ENCODE measurements around the gene GAGE10. TPM values are rescaled to one million over a fixed set of nuclear protein-coding genes. Genes with fewer than 3 reads are reported as not detected.
"Not testable (repeated sequence)": the region's sequence is repeated elsewhere in the genome, so short reads cannot be mapped to it uniquely, and the experiment has no call there.

The GAGE10 gene
- total RNA-seq, 1 donor from 2014 or later = not detected

DNA sequence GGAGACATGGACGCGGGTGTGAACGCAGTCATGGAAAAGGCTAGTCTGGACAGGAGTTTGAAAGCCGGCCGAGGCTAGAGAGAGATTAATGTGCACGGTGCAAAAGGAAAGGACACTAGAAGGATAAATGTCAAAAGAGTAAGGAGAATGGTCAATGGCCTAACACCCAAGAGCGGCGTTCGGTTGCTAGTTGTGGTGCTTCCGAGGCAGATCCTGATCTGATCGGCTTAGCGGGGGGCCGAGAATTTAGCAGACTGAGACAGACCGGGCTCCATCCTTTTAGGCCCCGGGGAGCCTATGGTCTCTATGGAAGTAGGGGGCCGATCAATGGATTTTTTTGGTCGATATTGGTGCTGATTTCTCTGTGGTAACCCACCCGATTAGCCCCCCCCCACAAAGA, 6.9 kb downstream of the GAGE10 start:
- intact Hi-C loops (cut with micrococcal nuclease) = no loop called here
- DNase-seq = no peak
- no peak for ATAC-seq

DNA sequence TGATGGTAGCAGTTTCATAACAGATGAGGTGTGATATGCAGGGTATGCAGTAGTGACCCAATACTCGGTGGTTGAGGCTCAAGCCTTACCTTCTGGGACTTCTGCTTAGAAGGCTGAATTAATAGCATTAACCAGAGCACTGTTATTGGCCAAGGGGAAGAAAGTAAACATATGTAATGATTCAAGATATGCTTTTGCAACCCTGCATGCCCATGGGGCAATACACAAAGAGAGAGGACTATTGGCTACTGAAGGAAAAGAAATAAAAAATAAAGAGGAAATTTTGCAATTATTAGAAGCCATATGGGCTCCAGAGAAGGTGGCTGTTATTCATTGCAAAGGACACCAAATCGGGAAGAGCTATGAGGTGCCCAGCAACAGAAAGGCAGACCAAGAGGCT, 8.7 kb downstream of the GAGE10 start:
- DNase-seq = no peak
- intact Hi-C loops (cut with micrococcal nuclease) = no loop called here
- ATAC-seq = no peak

DNA sequence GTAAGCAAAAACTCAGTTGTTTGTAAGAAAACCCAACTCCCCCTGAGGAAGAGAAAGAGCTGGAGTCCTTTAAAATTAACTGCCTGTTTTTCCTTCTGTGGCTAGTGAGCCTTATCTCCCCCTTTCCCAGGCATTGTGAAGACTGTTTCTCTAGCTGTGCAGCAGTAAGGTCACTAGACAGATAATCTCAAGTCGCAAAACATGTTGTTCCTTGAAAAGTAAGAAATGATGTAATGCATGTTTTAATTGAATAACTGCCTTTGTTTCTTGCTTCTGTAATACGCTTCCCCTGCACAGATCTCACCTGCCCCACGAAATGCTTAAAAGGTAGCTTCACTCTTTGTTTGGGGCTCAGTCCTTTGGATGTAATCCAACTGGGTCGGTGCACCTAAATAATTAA, 12.6 kb downstream of the GAGE10 start:
- no peak for ATAC-seq
- intact Hi-C loops (cut with micrococcal nuclease) = no loop called here
- DNase-seq = no peak

DNA sequence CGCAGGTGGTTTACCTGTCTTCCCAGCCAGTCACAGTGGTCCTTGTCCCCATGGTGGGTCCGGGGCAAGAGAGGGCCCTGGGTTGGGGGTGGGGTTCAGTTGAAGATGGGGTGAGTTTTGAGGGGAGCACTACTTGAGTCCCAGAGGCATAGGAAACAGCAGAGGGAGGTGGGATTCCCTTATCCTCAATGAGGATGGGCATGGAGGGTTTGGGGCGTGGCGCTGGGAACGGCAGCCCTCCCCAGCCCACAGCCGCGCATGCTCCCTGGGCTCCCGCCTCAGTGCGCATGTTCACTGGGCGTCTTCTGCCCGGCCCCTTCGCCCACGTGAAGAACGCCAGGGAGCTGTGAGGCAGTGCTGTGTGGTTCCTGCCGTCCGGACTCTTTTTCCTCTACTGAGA, 18.3 kb downstream of the GAGE10 start, which contains the start of gene GAGE12J:
Gene GAGE12J (plus strand): TSS at position 301 of the 400 bp plus-strand sequence. CDS start 1,157 bp downstream, outside the sequence.
- DNase-seq; intact Hi-C loops (cut with micrococcal nuclease); ATAC-seq: not testable (repeated sequence)

DNA sequence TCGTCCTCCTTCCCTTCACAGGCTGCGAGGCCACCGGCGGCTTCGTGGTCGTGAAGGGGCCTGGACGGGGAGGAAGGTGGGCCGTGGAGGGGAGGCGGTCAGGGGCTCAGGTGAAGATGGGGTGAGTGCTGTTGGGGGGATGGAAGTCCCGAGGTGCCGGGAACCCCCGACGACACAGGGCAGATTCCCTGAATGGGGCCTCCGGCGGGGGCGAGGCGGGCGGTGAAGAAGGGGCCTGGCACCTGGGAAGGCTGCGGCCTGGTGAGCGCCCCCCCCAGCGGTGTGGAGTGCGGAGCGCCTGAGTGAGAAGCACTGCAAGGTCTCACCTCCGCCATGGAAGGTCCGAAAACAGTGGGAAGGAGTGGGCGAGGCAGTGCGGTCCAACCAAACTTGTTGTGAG, 18.8 kb downstream of the GAGE10 start:
- intact Hi-C loops (cut with micrococcal nuclease); ATAC-seq; DNase-seq: not testable (repeated sequence)

DNA sequence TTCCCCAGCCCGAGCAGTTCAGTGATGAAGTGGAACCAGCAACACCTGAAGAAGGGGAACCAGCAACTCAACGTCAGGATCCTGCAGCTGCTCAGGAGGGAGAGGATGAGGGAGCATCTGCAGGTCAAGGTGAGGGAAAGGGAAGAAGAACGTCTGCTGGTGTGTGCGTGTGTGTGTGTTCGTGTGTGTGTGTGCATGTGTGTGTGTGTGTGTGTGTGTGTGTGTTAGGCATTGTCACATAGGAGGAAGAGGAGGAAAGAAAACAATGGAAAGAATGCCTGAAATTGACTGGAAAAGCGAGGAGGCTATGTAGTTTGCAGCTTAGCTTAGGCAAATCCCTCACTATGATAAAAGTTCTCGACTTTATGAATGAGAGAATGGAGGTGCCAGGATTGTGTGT, 20.3 kb downstream of the GAGE10 start:
- DNase-seq; intact Hi-C loops (cut with micrococcal nuclease); ATAC-seq: not testable (repeated sequence)

DNA sequence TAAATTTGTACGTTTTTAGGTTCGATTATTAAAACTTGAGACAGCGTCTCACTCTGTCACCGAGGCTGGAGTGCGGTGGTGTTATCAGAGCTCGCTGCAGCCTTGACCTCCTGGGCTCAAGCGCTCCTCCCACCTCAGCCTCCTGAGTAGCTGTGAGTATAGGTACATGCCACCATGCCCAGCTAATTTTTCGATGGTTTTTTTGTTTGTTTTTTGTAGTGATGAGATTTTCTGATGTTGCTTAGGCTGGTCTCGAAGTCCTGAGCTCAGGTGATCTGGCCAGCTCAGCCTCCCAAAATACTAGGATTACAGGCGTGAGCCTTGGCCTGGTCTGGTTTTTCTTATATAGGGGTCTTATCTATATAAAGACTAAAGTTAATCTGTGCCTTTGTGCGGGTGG, 27.0 kb downstream of the GAGE10 start:
- ATAC-seq; DNase-seq; intact Hi-C loops (cut with micrococcal nuclease): not testable (repeated sequence)

DNA sequence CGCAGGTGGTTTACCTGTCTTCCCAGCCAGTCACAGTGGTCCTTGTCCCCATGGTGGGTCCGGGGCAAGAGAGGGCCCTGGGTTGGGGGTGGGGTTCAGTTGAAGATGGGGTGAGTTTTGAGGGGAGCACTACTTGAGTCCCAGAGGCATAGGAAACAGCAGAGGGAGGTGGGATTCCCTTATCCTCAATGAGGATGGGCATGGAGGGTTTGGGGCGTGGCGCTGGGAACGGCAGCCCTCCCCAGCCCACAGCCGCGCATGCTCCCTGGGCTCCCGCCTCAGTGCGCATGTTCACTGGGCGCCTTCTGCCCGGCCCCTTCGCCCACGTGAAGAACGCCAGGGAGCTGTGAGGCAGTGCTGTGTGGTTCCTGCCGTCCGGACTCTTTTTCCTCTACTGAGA, 27.8 kb downstream of the GAGE10 start, which contains the start of gene GAGE13:
Gene GAGE13 (plus strand): TSS at position 301 of the 400 bp plus-strand sequence. CDS start 1,156 bp downstream, outside the sequence.
- not testable (repeated sequence) for ATAC-seq

DNA sequence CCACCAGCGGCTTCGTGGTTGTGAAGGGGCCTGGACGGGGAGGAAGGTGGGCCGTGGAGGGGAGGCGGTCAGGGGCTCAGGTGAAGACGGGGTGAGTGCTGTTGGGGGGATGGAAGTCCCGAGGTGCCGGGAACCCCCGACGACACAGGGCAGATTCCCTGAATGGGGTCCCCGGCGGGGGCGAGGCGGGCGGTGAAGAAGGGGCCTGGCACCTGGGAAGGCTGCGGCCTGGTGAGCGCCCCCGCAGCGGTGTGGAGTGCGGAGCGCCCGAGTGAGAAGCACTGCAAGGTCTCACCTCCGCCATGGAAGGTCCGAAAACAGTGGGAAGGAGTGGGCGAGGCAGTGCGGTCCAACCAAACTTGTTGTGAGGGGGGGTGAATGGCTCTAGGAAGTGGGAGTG, 28.4 kb downstream of the GAGE10 start:
- peak; percentile 41 for DNase-seq
- ATAC-seq; intact Hi-C loops (cut with micrococcal nuclease): not testable (repeated sequence)

More for the DNA sequence above, 27.8 kb downstream of the GAGE10 start, which contains the start of gene GAGE13:
- DNase-seq; intact Hi-C loops (cut with micrococcal nuclease): not testable (repeated sequence)

DNA sequence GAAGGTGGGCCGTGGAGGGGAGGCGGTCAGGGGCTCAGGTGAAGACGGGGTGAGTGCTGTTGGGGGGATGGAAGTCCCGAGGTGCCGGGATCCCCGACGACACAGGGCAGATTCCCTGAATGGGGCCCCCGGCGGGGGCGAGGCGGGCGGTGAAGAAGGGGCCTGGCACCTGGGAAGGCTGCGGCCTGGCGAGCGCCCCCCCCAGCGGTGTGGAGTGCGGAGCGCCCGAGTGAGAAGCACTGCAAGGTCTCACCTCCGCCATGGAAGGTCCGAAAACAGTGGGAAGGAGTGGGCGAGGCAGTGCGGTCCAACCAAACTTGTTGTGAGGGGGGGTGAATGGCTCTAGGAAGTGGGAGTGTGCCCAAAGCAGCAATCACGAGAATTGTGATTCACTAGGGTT, 38.0 kb downstream of the GAGE10 start:
- ATAC-seq; intact Hi-C loops (cut with micrococcal nuclease); DNase-seq: not testable (repeated sequence)

DNA sequence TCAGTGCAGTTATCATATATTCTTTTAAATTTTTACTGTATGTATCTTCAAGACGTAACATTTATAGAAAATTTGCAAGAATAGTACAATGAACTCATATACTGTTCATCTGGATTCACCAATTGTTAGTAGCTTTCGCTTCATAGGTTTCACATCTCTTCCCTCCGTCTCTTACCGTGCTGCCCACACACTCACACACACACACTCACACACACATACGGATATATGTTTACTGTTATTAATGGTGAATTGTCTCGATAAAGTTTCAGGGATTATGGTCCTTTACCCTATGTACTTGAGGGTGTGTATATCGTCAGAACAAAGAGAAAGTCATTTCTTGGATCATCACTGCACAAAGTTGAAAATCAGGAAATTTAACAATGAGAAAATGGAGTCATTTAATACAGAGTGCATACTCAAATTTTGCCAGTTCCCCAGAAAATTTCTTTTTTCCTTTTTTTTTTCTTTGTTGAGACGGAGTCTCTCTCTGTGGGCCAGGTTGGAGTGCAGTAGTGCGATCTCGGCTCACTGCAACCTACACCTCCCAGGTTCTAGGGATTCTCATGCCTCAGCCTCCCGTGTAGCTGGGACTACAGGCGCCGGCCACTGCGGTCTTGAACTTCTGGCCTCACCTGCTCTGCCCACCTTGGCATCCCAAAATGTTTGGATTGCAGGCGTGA, 41.2 kb downstream of the GAGE10 start:
- intact Hi-C loops (cut with micrococcal nuclease); DNase-seq; ATAC-seq: not testable (repeated sequence)

DNA sequence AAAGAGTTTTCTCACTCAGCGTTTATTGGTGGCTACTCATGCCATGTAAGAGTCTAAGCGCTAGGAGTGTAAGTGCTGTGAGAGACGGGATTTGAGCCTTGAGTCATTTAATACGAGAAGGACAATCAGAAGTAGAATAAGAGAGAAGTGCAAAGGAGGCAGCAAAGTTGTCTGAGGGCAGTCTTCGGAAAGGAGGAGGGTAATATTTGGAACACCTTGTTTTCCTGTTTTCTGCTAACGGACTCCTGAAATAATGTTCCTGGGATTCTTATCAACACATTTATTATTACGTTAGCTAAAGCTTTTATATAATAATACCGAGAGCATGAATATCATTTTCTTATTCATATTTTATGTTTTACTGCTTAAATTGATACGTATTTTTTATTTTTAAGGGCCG, 42.0 kb downstream of the GAGE10 start:
- DNase-seq; intact Hi-C loops (cut with micrococcal nuclease); ATAC-seq: not testable (repeated sequence)

DNA sequence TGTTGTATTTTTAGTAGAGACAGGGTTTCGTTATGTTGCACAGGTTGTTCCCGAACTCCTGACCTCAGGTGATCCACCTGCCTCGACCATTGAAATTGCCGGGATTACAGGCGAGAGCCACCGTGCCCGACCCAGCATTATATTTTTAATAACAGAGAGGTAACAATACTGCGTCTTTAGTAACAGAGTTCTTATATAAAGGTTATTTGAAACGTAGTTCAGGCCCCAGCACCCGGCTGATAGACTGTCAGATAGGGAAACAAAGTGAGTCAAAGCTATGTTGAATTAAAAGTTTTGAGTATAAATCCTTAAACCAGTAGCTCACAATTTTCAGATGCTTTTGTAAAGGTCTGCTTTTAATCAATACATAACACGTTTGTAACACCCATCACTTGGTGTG, 42.7 kb downstream of the GAGE10 start:
- DNase-seq; ATAC-seq; intact Hi-C loops (cut with micrococcal nuclease): not testable (repeated sequence)

Other genes with a start within 250 kb of the GAGE10 start
- 1.7 TPM for gene CCDC120, start 244.6 kb upstream of the GAGE10 start, total RNA-seq
- gene PRAF2, start 229.6 kb upstream of the GAGE10 start, total RNA-seq = 6.3 TPM
- 65.4 TPM for gene WDR45, start 223.8 kb upstream of the GAGE10 start, total RNA-seq
- 18.9 TPM for gene GPKOW, start 179.9 kb upstream of the GAGE10 start, total RNA-seq
- gene MAGIX, start 140.9 kb upstream of the GAGE10 start, total RNA-seq = 3.8 TPM
- 62.3 TPM for gene PLP2, start 131.7 kb upstream of the GAGE10 start, total RNA-seq
- gene PRICKLE3, start 117.3 kb upstream of the GAGE10 start, total RNA-seq = 12.7 TPM
- gene SYP, start 103.5 kb upstream of the GAGE10 start, total RNA-seq = 1.5 TPM
- gene CACNA1F, start 70.3 kb upstream of the GAGE10 start, total RNA-seq = 0.47 TPM
- 12.3 TPM for gene CCDC22, start 68.2 kb upstream of the GAGE10 start, total RNA-seq
- not detected for gene FOXP3, start 38.9 kb upstream of the GAGE10 start, total RNA-seq
- 22.1 TPM for gene PPP1R3F, start 33.9 kb upstream of the GAGE10 start, total RNA-seq
- not detected for gene GAGE12J, start 18.4 kb downstream of the GAGE10 start, total RNA-seq
- gene GAGE13, start 27.9 kb downstream of the GAGE10 start, total RNA-seq = not detected
- gene GAGE12C, start 228.5 kb downstream of the GAGE10 start, total RNA-seq = not detected
- not detected for gene GAGE12D, start 238.1 kb downstream of the GAGE10 start, total RNA-seq
- not detected for gene GAGE12E, start 247.6 kb downstream of the GAGE10 start, total RNA-seq

All from left ventricle myocardium superior (tissue), 1 donor.